Activated naive CD8-positive, alpha-beta T cell treated with anti-CD3 and anti-CD28 coated beads for 36 hours (primary cell): ENCODE results near the gene GSTM1. TPM values are rescaled to one million over a fixed set of nuclear protein-coding genes. Genes with fewer than 3 reads are reported as not detected.
"Not testable (repeated sequence)": the region's sequence is repeated elsewhere in the genome, so short reads cannot be mapped to it uniquely, and the experiment has no call there.

ENCODE experiments used
- DNase-seq: peaks from one replicate; pipeline ENCODE4 v3.0.0; 2021
- H3K27ac Mint-ChIP-seq: one replicate; pipeline ENCODE4 v1.8.0; 2022; ENCODE audit warnings: mild to moderate bottlenecking, moderate library complexity, mixed read lengths
- H3K27me3 Mint-ChIP-seq: one replicate; pipeline ENCODE4 v1.8.0; 2022; ENCODE audit warnings: mild to moderate bottlenecking, mixed read lengths
- H3K36me3 Mint-ChIP-seq: one replicate; pipeline ENCODE4 v1.8.0; 2021; ENCODE audit warnings: mild to moderate bottlenecking, mixed read lengths
- H3K4me1 Mint-ChIP-seq: one replicate; pipeline ENCODE4 v1.8.0; 2021; ENCODE audit warnings: mixed read lengths
- H3K4me3 Mint-ChIP-seq: one replicate; pipeline ENCODE4 v1.8.0; 2022; ENCODE audit warnings: mild to moderate bottlenecking, moderate library complexity, mixed read lengths
- H3K9me3 Mint-ChIP-seq: one replicate; pipeline ENCODE4 v1.8.0; 2022; ENCODE audit warnings: mixed read lengths
- total RNA-seq, 2 experiments: library from RNA; stranded (reverse); gene quantifications; one replicate each; pipeline ENCODE4 v1.2.3, GENCODE V29; 2021

Gene GSTM1
- total RNA-seq, 2 experiments from 2014 or later = not detected

GRCh38 chr1:109673861-109674260, 13.8 kb upstream of the GSTM1 start:
- not testable (repeated sequence) for H3K27ac Mint-ChIP-seq, H3K4me1 Mint-ChIP-seq, H3K9me3 Mint-ChIP-seq, H3K36me3 Mint-ChIP-seq, H3K4me3 Mint-ChIP-seq, H3K27me3 Mint-ChIP-seq, DNase-seq

- H3K27me3 Mint-ChIP-seq, H3K27ac Mint-ChIP-seq, H3K9me3 Mint-ChIP-seq, H3K4me3 Mint-ChIP-seq, DNase-seq, H3K36me3 Mint-ChIP-seq, H3K4me1 Mint-ChIP-seq: not testable (repeated sequence)
Observed at GRCh38 chr1:109676683-109677381, 10.8 kb upstream of the GSTM1 start.

GRCh38 chr1:109677459-109677858, 10.2 kb upstream of the GSTM1 start:
- H3K4me1 Mint-ChIP-seq = no peaks in the 10 kb centered on the region
- no peaks in the 10 kb centered on the region for H3K9me3 Mint-ChIP-seq
- H3K4me3 Mint-ChIP-seq = no peak overlapping the region
- no peaks in the 10 kb centered on the region for H3K27me3 Mint-ChIP-seq
- H3K36me3 Mint-ChIP-seq = no peaks in the 10 kb centered on the region
- H3K27ac Mint-ChIP-seq = no peak overlapping the region
- DNase-seq = no peak

- not testable (repeated sequence) for DNase-seq, H3K36me3 Mint-ChIP-seq, H3K4me3 Mint-ChIP-seq, H3K9me3 Mint-ChIP-seq, H3K27me3 Mint-ChIP-seq, H3K27ac Mint-ChIP-seq, H3K4me1 Mint-ChIP-seq
Observed at GRCh38 chr1:109678637-109679036, 9.0 kb upstream of the GSTM1 start.

GRCh38 chr1:109684777-109685176, 2.8 kb upstream of the GSTM1 start:
- H3K4me1 Mint-ChIP-seq, H3K36me3 Mint-ChIP-seq, H3K9me3 Mint-ChIP-seq, H3K27me3 Mint-ChIP-seq, DNase-seq, H3K27ac Mint-ChIP-seq, H3K4me3 Mint-ChIP-seq: not testable (repeated sequence)

GRCh38 chr1:109685399-109685798, 2.2 kb upstream of the GSTM1 start:
- H3K4me3 Mint-ChIP-seq, DNase-seq, H3K27me3 Mint-ChIP-seq, H3K36me3 Mint-ChIP-seq, H3K27ac Mint-ChIP-seq, H3K9me3 Mint-ChIP-seq, H3K4me1 Mint-ChIP-seq: not testable (repeated sequence)

- DNase-seq, H3K36me3 Mint-ChIP-seq, H3K4me1 Mint-ChIP-seq, H3K9me3 Mint-ChIP-seq, H3K27ac Mint-ChIP-seq, H3K4me3 Mint-ChIP-seq, H3K27me3 Mint-ChIP-seq: not testable (repeated sequence)
Observed at GRCh38 chr1:109685890-109686289, 1.7 kb upstream of the GSTM1 start.

- not testable (repeated sequence) for H3K4me1 Mint-ChIP-seq
Observed at GRCh38 chr1:109687109-109687508, 508 bp upstream of the GSTM1 start.

GRCh38 chr1:109689844-109690405, 2.3 kb downstream of the GSTM1 start:
- H3K36me3 Mint-ChIP-seq = no peaks in the 10 kb centered on the region
- no peaks in the 10 kb centered on the region for H3K27me3 Mint-ChIP-seq
- H3K9me3 Mint-ChIP-seq = no peaks in the 10 kb centered on the region
- DNase-seq = no peak
- no peak overlapping the region for H3K27ac Mint-ChIP-seq
- no peaks in the 10 kb centered on the region for H3K4me1 Mint-ChIP-seq
- H3K4me3 Mint-ChIP-seq = no peak overlapping the region

More at GRCh38 chr1:109687109-109687508, 508 bp upstream of the GSTM1 start:
- not testable (repeated sequence) for H3K27ac Mint-ChIP-seq, H3K36me3 Mint-ChIP-seq, H3K9me3 Mint-ChIP-seq, H3K27me3 Mint-ChIP-seq, H3K4me3 Mint-ChIP-seq, DNase-seq

- H3K9me3 Mint-ChIP-seq = no peaks in the 10 kb centered on the region
- H3K36me3 Mint-ChIP-seq = no peaks in the 10 kb centered on the region
- H3K27me3 Mint-ChIP-seq = no peaks in the 10 kb centered on the region
- no peak overlapping the region for H3K27ac Mint-ChIP-seq
- H3K4me1 Mint-ChIP-seq = no peaks in the 10 kb centered on the region
- DNase-seq = no peak
- H3K4me3 Mint-ChIP-seq = no peak overlapping the region
Observed at GRCh38 chr1:109691759-109692158, 4.1 kb downstream of the GSTM1 start.

- DNase-seq, H3K36me3 Mint-ChIP-seq, H3K27me3 Mint-ChIP-seq, H3K4me1 Mint-ChIP-seq, H3K4me3 Mint-ChIP-seq, H3K9me3 Mint-ChIP-seq, H3K27ac Mint-ChIP-seq: not testable (repeated sequence)
Observed at GRCh38 chr1:109694400-109694799, 6.8 kb downstream of the GSTM1 start.

GRCh38 chr1:109695138-109695537, 7.5 kb downstream of the GSTM1 start:
- not testable (repeated sequence) for H3K27me3 Mint-ChIP-seq, H3K36me3 Mint-ChIP-seq, H3K4me3 Mint-ChIP-seq, DNase-seq, H3K27ac Mint-ChIP-seq, H3K4me1 Mint-ChIP-seq, H3K9me3 Mint-ChIP-seq

- H3K9me3 Mint-ChIP-seq = no peaks in the 10 kb centered on the region
- H3K36me3 Mint-ChIP-seq = no peaks in the 10 kb centered on the region
Observed at GRCh38 chr1:109697066-109697465, 9.4 kb downstream of the GSTM1 start.

GRCh38 chr1:109697861-109698260, 10.2 kb downstream of the GSTM1 start:
- DNase-seq, H3K36me3 Mint-ChIP-seq, H3K4me1 Mint-ChIP-seq: not testable (repeated sequence)

More at GRCh38 chr1:109697066-109697465, 9.4 kb downstream of the GSTM1 start:
- Mint-ChIP-seq H3K4me3 (no peak overlapping the region), H3K27me3 (no peaks in the 10 kb centered on the region), H3K27ac (no peak overlapping the region), H3K4me1 (no peaks in the 10 kb centered on the region)
- no peak for DNase-seq

GRCh38 chr1:109702940-109703339, 15.3 kb downstream of the GSTM1 start:
- H3K4me1 Mint-ChIP-seq, DNase-seq, H3K4me3 Mint-ChIP-seq, H3K36me3 Mint-ChIP-seq, H3K27me3 Mint-ChIP-seq, H3K27ac Mint-ChIP-seq, H3K9me3 Mint-ChIP-seq: not testable (repeated sequence)

More at GRCh38 chr1:109697861-109698260, 10.2 kb downstream of the GSTM1 start:
- H3K4me3 Mint-ChIP-seq, H3K9me3 Mint-ChIP-seq, H3K27me3 Mint-ChIP-seq, H3K27ac Mint-ChIP-seq: not testable (repeated sequence)

- Mint-ChIP-seq H3K27me3 (peaks cover 2% of the 10 kb centered on the region), H3K4me1 (no peaks in the 10 kb centered on the region), H3K4me3 (no peak overlapping the region), H3K27ac (no peak overlapping the region), H3K9me3 (peaks cover 7% of the 10 kb centered on the region), H3K36me3 (no peaks in the 10 kb centered on the region)
- DNase-seq = no peak
Observed at GRCh38 chr1:109704173-109704572, 16.6 kb downstream of the GSTM1 start.
